SK-N-MC (cell line): Measurements from ENCODE around the gene SHISA7.
A peak's percentile ranks its signal among the peaks of the same experiment; 100 is the strongest.

Experiments used
- EZH2 ChIP-seq: fragments of 200-600 bp; sonication (generic); IDR thresholded peaks from one replicate; pipeline ENCODE4 v1.6.1; 2017; ENCODE audit warnings: antibody characterized with exemption
- FOXP2 ChIP-seq: optimal IDR thresholded peaks from 2 replicates; pipeline ENCODE3; 2011; ENCODE audit warnings: mild to moderate bottlenecking, moderate library complexity; ENCODE audit not compliant: insufficient read depth; ENCODE audit errors: extremely low read length, control extremely low read depth
- POLR2AphosphoS5 ChIP-seq: IDR thresholded peaks from 2 replicates; pipeline ENCODE4 v1.6.1; 2012; ENCODE audit warnings: mild to moderate bottlenecking, low read depth, low read length, borderline replicate concordance

DNA sequence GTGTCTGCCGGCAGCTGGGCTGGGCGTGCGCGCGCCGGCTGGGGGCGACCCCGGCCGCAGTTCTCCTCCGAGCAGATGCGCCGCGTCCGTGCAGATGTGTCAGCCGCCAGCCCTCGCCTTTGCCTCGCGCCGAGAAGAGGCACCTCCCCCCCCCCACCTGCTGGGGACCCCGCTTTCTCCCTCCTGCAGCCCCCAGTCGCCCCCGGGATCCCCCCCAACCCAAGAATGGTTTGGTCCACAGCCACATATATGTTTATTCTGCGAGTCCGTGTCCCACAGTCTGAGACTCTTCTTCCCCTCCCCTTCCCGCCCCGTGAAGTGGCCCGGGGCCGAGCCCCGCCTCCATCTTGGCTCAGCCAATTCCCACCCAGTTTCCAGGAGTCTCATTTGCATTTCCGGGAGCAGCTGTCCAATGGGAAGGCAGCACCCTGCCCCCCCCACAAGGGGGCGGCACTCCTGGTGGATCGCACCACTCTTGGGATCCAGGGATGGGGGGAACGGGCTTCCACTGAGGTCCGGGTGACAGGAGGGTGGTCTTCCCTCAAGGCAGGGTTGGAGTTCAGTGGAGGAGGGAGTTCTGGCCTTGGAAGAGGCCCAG, 9.7 kb upstream of the SHISA7 start:
- TF ChIP-seq POLR2AphosphoS5 = peak; percentile 63
- no peak for TF ChIP-seq EZH2
- peak; percentile 49 for TF ChIP-seq FOXP2
